Activated T-cell treated with anti-CD3 and anti-CD28 coated beads, Interleukin-2, amount 50 U/mL, for 72 hours (primary cell): ENCODE measurements around the gene KRTAP10-3. TPM values are rescaled to one million over a fixed set of nuclear protein-coding genes. Genes with fewer than 3 reads are reported as not detected.
"Not testable (repeated sequence)": the region's sequence is repeated elsewhere in the genome, so short reads cannot be mapped to it uniquely, and the experiment has no call there.

ENCODE experiments used
- ATAC-seq, 2 donors: fragments of 150-1000 bp; cut with Tn5 transposase; replicated peaks in 1 of 2; 2 replicates each; pipeline ENCODE4 v1.10.0; 2021; ENCODE audit warnings: moderate library complexity in 2 of 2, mild to moderate bottlenecking in 1 of 2
- DNase-seq, 2 donors: peaks; one replicate each; pipeline ENCODE4 v3.0.0; 2021 to 2022; ENCODE audit warnings: mixed read lengths in 1 of 2
- H3K27ac Mint-ChIP-seq: one replicate; pipeline ENCODE4 v1.8.0; 2022; ENCODE audit warnings: mild to moderate bottlenecking, moderate library complexity, mixed read lengths
- H3K27me3 Mint-ChIP-seq: one replicate; pipeline ENCODE4 v1.8.0; 2022; ENCODE audit warnings: low read depth, mixed read lengths
- H3K36me3 Mint-ChIP-seq, 2 donors: one replicate each; pipeline ENCODE4 v1.8.0; 2022; ENCODE audit warnings: mixed read lengths in 2 of 2, mild to moderate bottlenecking in 1 of 2; ENCODE audit not compliant: insufficient read depth in 2 of 2
- H3K4me1 Mint-ChIP-seq: one replicate; pipeline ENCODE4 v1.8.0; 2022; ENCODE audit warnings: low read depth, mixed read lengths
- H3K4me3 Mint-ChIP-seq, 2 donors: one replicate each; pipeline ENCODE4 v1.8.0; 2022; ENCODE audit warnings: mild to moderate bottlenecking in 2 of 2, mixed read lengths in 2 of 2, moderate library complexity in 2 of 2
- H3K9me3 Mint-ChIP-seq, 2 donors: one replicate each; pipeline ENCODE4 v1.8.0; 2022; ENCODE audit warnings: mixed read lengths in 2 of 2
- total RNA-seq, 2 donors: library from RNA; stranded (reverse); gene quantifications; one replicate each; pipeline ENCODE4 v1.2.3, GENCODE V29; 2022

KRTAP10-3 gene
- total RNA-seq, 2 donors from 2014 or later: not detected

GRCh38 chr21:44572959-44573583 is 14.5 kb upstream of the KRTAP10-3 start:
- H3K27me3 Mint-ChIP-seq: peaks cover 10% of the 10 kb centered on the region
- no peak overlapping the region for H3K27ac Mint-ChIP-seq
- DNase-seq (no peak), ATAC-seq (no peak)
- peaks cover 0 to 5% of the 10 kb centered on the region in 2 donors for H3K9me3 Mint-ChIP-seq
- no peaks in the 10 kb centered on the region for H3K4me1 Mint-ChIP-seq
- peaks cover 3 to 9% of the 10 kb centered on the region in 2 donors for H3K36me3 Mint-ChIP-seq
- H3K4me3 Mint-ChIP-seq: no peak overlapping the region

- H3K4me3 Mint-ChIP-seq: no peak overlapping the region
- ATAC-seq (no peak), DNase-seq (no peak)
- peaks cover 0 to 3% of the 10 kb centered on the region in 2 donors for H3K36me3 Mint-ChIP-seq
- H3K27me3 Mint-ChIP-seq: peaks cover 10% of the 10 kb centered on the region
- no peaks in the 10 kb centered on the region for H3K4me1 Mint-ChIP-seq
- H3K9me3 Mint-ChIP-seq: no peaks in the 10 kb centered on the region
- no peak overlapping the region for H3K27ac Mint-ChIP-seq
Measured at GRCh38 chr21:44571844-44572782, 13.5 kb upstream of the KRTAP10-3 start.

GRCh38 chr21:44571296-44571695 is 12.7 kb upstream of the KRTAP10-3 start:
- Mint-ChIP-seq H3K27ac (no peak overlapping the region), H3K9me3 (no peaks in the 10 kb centered on the region), H3K4me1 (no peaks in the 10 kb centered on the region), H3K4me3 (no peak overlapping the region), H3K36me3 (no peaks in the 10 kb centered on the region), H3K27me3 (peaks cover 10% of the 10 kb centered on the region)
- DNase-seq (no peak), ATAC-seq (no peak)

GRCh38 chr21:44569861-44570517 is 11.4 kb upstream of the KRTAP10-3 start:
- H3K27ac Mint-ChIP-seq: no peak overlapping the region
- no peaks in the 10 kb centered on the region for H3K36me3 Mint-ChIP-seq

GRCh38 chr21:44568667-44569556 is 10.3 kb upstream of the KRTAP10-3 start:
- no peak for ATAC-seq
- H3K36me3 Mint-ChIP-seq: no peaks in the 10 kb centered on the region
- DNase-seq: no peak
- no peaks in the 10 kb centered on the region for H3K9me3 Mint-ChIP-seq
- H3K4me1 Mint-ChIP-seq: peaks cover 14% of the 10 kb centered on the region
- no peak overlapping the region for H3K27ac Mint-ChIP-seq
- no peak overlapping the region for H3K4me3 Mint-ChIP-seq
- no peaks in the 10 kb centered on the region for H3K27me3 Mint-ChIP-seq

More at GRCh38 chr21:44569861-44570517, 11.4 kb upstream of the KRTAP10-3 start:
- no peak for DNase-seq
- H3K27me3 Mint-ChIP-seq: peaks cover 8% of the 10 kb centered on the region
- no peaks in the 10 kb centered on the region for H3K9me3 Mint-ChIP-seq
- H3K4me3 Mint-ChIP-seq: no peak overlapping the region
- no peak for ATAC-seq
- H3K4me1 Mint-ChIP-seq: peaks cover 4% of the 10 kb centered on the region

- ATAC-seq (no peak), DNase-seq (no peak)
- Mint-ChIP-seq H3K4me3 (no peak overlapping the region), H3K9me3 (peaks cover 0 to 1% of the 10 kb centered on the region in 2 donors), H3K36me3 (no peaks in the 10 kb centered on the region), H3K27ac (no peak overlapping the region), H3K4me1 (peaks cover 14% of the 10 kb centered on the region), H3K27me3 (no peaks in the 10 kb centered on the region)
Measured at GRCh38 chr21:44568261-44568660, 9.7 kb upstream of the KRTAP10-3 start.

GRCh38 chr21:44567481-44568171 is 9.0 kb upstream of the KRTAP10-3 start:
- Mint-ChIP-seq H3K27ac (no peak overlapping the region), H3K27me3 (no peaks in the 10 kb centered on the region), H3K4me3 (no peak overlapping the region), H3K36me3 (peaks cover 0 to 1% of the 10 kb centered on the region in 2 donors), H3K9me3 (peaks cover under 1 to 2% of the 10 kb centered on the region in 2 donors), H3K4me1 (peaks cover 14% of the 10 kb centered on the region)
- no peak for DNase-seq
- ATAC-seq: no peak

- ATAC-seq (no peak), DNase-seq (no peak)
- peaks cover 0 to 4% of the 10 kb centered on the region in 2 donors for H3K36me3 Mint-ChIP-seq
- H3K27me3 Mint-ChIP-seq: no peaks in the 10 kb centered on the region
- H3K4me3 Mint-ChIP-seq: no peak overlapping the region
- no peak overlapping the region for H3K27ac Mint-ChIP-seq
- peaks cover 14% of the 10 kb centered on the region for H3K4me1 Mint-ChIP-seq
- H3K9me3 Mint-ChIP-seq: peaks cover 8% of the 10 kb centered on the region in 2 donors
Measured at GRCh38 chr21:44566403-44566802, 7.8 kb upstream of the KRTAP10-3 start.

GRCh38 chr21:44564886-44565598 is 6.4 kb upstream of the KRTAP10-3 start:
- H3K4me3 Mint-ChIP-seq: peak overlapping the region; percentile 2 to 81
- H3K27ac Mint-ChIP-seq: peak overlapping the region; percentile 52
- peaks cover 3 to 9% of the 10 kb centered on the region in 2 donors for H3K36me3 Mint-ChIP-seq
- ATAC-seq (peak in 1 of 2 donors; percentile 45), DNase-seq (no peak)
- H3K9me3 Mint-ChIP-seq: peaks cover 12 to 18% of the 10 kb centered on the region in 2 donors
- H3K4me1 Mint-ChIP-seq: peaks cover 14% of the 10 kb centered on the region
- H3K27me3 Mint-ChIP-seq: no peaks in the 10 kb centered on the region

GRCh38 chr21:44564099-44564498 is 5.5 kb upstream of the KRTAP10-3 start:
- H3K27me3 Mint-ChIP-seq: no peaks in the 10 kb centered on the region
- H3K27ac Mint-ChIP-seq: peak overlapping the region; percentile 28

GRCh38 chr21:44558329-44558675 is 293 bp downstream of the KRTAP10-3 start:
- not testable (repeated sequence) for ATAC-seq, H3K4me3 Mint-ChIP-seq, H3K27ac Mint-ChIP-seq, H3K36me3 Mint-ChIP-seq, DNase-seq, H3K27me3 Mint-ChIP-seq, H3K4me1 Mint-ChIP-seq
- peaks cover 11 to 19% of the 10 kb centered on the region in 2 donors for H3K9me3 Mint-ChIP-seq

More at GRCh38 chr21:44564099-44564498, 5.5 kb upstream of the KRTAP10-3 start:
- no peak for DNase-seq
- Mint-ChIP-seq H3K9me3 (peaks cover 12 to 18% of the 10 kb centered on the region in 2 donors), H3K36me3 (peaks cover 3 to 9% of the 10 kb centered on the region in 2 donors), H3K4me3 (no peak overlapping the region), H3K4me1 (peaks cover 14% of the 10 kb centered on the region)
- ATAC-seq: no peak
